GM12878 (cell line): ENCODE results near the gene CARD11.

Experiments used
- ATF3 ChIP-seq: IDR thresholded peaks from 2 replicates; pipeline ENCODE4 v1.6.1; 2011; ENCODE audit warnings: low read depth, mild to moderate bottlenecking, low read length, moderate library complexity, borderline replicate concordance; ENCODE audit errors: extremely low read depth
- BHLHE40 ChIP-seq, 2 experiments: fragments of 450-650 bp in 1 of 2; IDR thresholded peaks; 2 replicates each; pipeline ENCODE4 v1.6.1; 2011 to 2017; ENCODE audit warnings: low read depth in 2 of 2, borderline replicate concordance in 1 of 2, improper control_type of control experiment in 1 of 2, low read length in 1 of 2, mild to moderate bottlenecking in 1 of 2
- CREM ChIP-seq: IDR thresholded peaks from 2 replicates; pipeline ENCODE4 v1.6.1; 2014; ENCODE audit warnings: antibody characterized with exemption, low read depth
- EP300 ChIP-seq, 2 experiments: fragments of 150-350 bp in 1 of 2; IDR thresholded peaks; 2 replicates each; pipeline ENCODE4 v1.6.1; 2011 to 2012; ENCODE audit warnings: low read depth in 2 of 2, low read length in 2 of 2, borderline replicate concordance in 1 of 2, improper control_type of control experiment in 1 of 2, inconsistent platforms in 1 of 2; ENCODE audit not compliant: control insufficient read depth in 1 of 2
- IRF4 ChIP-seq: IDR thresholded peaks from 2 replicates; pipeline ENCODE4 v1.6.1; 2011; ENCODE audit warnings: low read depth, low read length
- KAT2A ChIP-seq: conservative IDR thresholded peaks from 2 replicates; pipeline ENCODE4 v1.6.1; 2011; ENCODE audit warnings: low read depth, low read length; ENCODE audit not compliant: control insufficient read depth
- POLR2AphosphoS5 ChIP-seq: IDR thresholded peaks from 2 replicates; pipeline ENCODE4 v1.6.1; 2011; ENCODE audit warnings: mild to moderate bottlenecking, low read length, inconsistent platforms
- RB1 ChIP-seq: fragments of 450-650 bp; formaldehyde crosslinking; IDR thresholded peaks from 2 replicates; pipeline ENCODE4 v1.6.1; 2017; ENCODE audit warnings: mild to moderate bottlenecking, borderline replicate concordance
- RFX5 ChIP-seq: IDR thresholded peaks from 2 replicates; pipeline ENCODE4 v1.6.1; 2011; ENCODE audit warnings: low read depth, low read length, improper control_type of control experiment
- SIN3A ChIP-seq: IDR thresholded peaks from 2 replicates; pipeline ENCODE4 v1.6.1; 2012; ENCODE audit warnings: low read depth, low read length, improper control_type of control experiment
- SP1 ChIP-seq: IDR thresholded peaks from one replicate; pipeline ENCODE4 v1.6.1; 2011; ENCODE audit warnings: low read depth, low read length
- SRF ChIP-seq, 2 experiments: IDR thresholded peaks; 2 replicates each; pipeline ENCODE4 v1.6.1; 2011; ENCODE audit warnings: low read depth in 2 of 2, low read length in 2 of 2, mild to moderate bottlenecking in 1 of 2, moderate library complexity in 1 of 2
- TF ChIP-seq, protein P1 (sequence below): IDR thresholded peaks from 2 replicates; pipeline ENCODE4 v1.6.1; 2012; ENCODE audit warnings: low read depth, low read length, improper control_type of control experiment
- TF ChIP-seq, protein P2 (sequence below): fragments of 450-650 bp; IDR thresholded peaks from 2 replicates; pipeline ENCODE4 v1.6.1; 2017; ENCODE audit warnings: antibody characterized with exemption, mild to moderate bottlenecking, moderate library complexity

DNA sequence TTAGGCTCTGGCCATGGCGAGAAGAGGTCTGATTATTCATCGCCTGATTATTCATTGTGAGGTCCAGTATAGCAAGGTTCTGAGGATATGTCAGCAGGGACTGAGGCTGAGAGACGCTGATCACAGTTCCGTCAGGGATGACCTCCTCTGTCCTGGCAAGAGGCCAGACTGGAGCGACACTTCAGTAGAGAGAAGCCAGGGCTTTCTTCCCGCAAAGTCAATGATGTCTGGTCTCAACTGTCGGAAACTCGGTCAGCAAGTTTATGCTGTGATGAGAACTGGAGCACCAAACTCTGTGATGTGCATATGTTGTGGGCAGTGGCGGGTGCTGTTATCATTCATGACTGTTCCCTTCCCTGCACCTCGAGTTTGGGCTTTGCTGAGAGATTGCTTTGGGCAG lies 170.5 kb downstream of the CARD11 start:
- no peak for TF ChIP-seq EP300 (IDR thresholded peaks at IDR 0.05; ENCODE audit: borderline replicate concordance in 1 of 2, control insufficient read depth in 1 of 2, low read depth in 2 of 2, low read length in 2 of 2)
- TF ChIP-seq KAT2A = no peak
- TF ChIP-seq CREM = no peak
- TF ChIP-seq SIN3A = no peak
- no peak for TF ChIP-seq SP1
- TF ChIP-seq RFX5 = no peak
- TF ChIP-seq POLR2AphosphoS5 = no peak
- no peak for TF ChIP-seq BHLHE40 (IDR thresholded peaks at IDR 0.05; ENCODE audit: borderline replicate concordance in 1 of 2, low read depth in 2 of 2, low read length in 1 of 2)
- TF ChIP-seq, protein P1, sequence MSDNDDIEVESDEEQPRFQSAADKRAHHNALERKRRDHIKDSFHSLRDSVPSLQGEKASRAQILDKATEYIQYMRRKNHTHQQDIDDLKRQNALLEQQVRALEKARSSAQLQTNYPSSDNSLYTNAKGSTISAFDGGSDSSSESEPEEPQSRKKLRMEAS = no peak
- TF ChIP-seq, protein P2, sequence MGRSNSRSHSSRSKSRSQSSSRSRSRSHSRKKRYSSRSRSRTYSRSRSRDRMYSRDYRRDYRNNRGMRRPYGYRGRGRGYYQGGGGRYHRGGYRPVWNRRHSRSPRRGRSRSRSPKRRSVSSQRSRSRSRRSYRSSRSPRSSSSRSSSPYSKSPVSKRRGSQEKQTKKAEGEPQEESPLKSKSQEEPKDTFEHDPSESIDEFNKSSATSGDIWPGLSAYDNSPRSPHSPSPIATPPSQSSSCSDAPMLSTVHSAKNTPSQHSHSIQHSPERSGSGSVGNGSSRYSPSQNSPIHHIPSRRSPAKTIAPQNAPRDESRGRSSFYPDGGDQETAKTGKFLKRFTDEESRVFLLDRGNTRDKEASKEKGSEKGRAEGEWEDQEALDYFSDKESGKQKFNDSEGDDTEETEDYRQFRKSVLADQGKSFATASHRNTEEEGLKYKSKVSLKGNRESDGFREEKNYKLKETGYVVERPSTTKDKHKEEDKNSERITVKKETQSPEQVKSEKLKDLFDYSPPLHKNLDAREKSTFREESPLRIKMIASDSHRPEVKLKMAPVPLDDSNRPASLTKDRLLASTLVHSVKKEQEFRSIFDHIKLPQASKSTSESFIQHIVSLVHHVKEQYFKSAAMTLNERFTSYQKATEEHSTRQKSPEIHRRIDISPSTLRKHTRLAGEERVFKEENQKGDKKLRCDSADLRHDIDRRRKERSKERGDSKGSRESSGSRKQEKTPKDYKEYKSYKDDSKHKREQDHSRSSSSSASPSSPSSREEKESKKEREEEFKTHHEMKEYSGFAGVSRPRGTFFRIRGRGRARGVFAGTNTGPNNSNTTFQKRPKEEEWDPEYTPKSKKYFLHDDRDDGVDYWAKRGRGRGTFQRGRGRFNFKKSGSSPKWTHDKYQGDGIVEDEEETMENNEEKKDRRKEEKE = no peak
- TF ChIP-seq IRF4 = no peak
- no peak for TF ChIP-seq SRF (IDR thresholded peaks at IDR 0.05; ENCODE audit: low read depth in 2 of 2, low read length in 2 of 2)
- no peak for TF ChIP-seq RB1
- no peak for TF ChIP-seq ATF3
